ENCODE measurements around the gene CER1.
"Not testable (repeated sequence)": the region's sequence is repeated elsewhere in the genome, so short reads cannot be mapped to it uniquely, and the experiment has no call there.

Gene CER1

DNA sequence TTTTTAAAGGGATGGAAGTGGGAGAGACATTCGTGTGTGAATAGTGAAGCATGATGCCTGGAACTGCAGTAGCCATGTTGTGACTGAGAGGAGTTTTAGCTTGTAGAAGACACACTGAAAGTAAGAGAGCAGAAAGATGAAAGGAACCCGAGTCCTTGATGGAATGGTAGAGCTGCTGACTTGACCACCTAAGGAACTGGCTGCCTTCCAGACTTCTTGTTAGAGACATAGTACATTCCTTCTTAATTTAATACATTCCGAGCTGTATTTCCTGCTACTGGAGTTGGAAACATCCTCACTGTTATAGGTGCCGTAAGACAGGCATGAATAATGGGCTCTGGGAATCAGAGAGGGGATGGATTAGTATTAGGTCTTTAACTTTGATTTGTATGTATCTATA is 7.4 kb downstream of the CER1 start:
- no peak for DNase-seq (ENCODE audit: low spot score)

GRCh38 chr9:14713187-14713767 is 9.3 kb downstream of the CER1 start:
- DNase-seq (ENCODE audit: low spot score) = no peak

DNA sequence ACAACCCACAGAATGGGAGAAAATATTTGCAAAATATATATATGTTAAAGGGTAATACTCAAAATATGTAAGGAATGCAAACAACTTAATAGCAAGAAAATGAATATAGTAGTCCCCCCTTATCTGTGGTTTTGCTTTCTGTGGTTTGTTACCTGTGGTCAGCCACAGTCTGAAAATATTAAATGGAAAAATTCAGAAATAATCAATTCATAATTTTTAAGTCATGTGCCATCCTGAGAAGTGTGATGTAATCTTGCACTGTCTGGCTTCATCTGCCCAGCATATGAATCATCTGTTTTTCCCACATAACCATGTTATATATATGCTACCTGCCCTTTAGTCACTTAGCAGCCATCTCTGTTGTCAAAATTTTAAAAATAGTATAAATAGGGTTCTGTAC is 11.7 kb downstream of the CER1 start:
- DNase-seq (ENCODE audit: low spot score) = no peak

DNA sequence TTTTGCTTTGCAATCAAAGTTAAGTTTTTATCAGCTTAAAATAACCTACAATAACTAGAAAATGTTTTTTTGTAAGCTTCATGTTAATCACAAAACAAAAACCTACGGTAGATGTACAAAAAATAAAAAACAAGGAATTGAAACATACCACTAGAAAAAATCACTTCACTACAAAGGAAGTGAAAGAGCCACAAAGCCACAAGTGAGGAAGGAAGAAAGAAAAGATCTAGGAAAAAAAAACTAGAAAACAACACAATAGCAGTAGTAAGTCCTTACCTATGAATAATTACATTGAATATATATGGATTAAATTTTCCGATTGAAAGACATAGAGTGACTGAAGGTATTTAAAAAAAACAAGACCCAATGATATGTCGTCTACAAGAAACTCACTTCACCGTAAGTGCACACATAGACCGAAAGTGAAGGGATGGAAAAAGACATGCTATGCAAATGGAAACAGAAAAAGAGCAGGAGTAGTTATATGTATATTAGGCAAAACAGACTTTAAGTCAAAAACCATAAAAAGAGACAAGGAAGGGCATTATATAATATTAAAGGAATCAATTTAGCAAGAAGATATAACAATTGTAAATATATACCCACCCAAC is 15.9 kb downstream of the CER1 start:
- no peak for DNase-seq (ENCODE audit: low spot score)

- DNase-seq (ENCODE audit: low spot score) = no peak
Observed at GRCh38 chr9:14705079-14705478, 17.5 kb downstream of the CER1 start.

DNA sequence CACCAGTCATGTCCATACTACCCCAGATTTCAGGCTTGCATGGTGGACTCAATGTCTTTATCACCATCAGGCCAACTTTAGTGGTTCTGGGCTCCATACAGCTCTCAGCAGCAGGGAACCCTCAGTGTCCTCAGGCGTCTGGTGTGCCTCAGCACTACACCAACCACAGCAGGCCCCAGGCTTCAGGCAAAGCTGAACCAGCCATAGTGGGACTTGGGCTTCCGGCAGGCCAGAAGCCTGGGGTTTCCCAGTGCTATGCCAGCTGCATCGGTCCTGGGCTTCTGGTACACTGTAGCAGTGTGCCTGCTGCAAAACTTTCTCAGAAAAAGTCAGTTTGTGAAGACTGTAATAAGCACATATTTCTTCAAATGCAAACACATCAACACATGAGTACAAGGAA is 18.3 kb downstream of the CER1 start:
- no peak for DNase-seq (ENCODE audit: low spot score)

DNA sequence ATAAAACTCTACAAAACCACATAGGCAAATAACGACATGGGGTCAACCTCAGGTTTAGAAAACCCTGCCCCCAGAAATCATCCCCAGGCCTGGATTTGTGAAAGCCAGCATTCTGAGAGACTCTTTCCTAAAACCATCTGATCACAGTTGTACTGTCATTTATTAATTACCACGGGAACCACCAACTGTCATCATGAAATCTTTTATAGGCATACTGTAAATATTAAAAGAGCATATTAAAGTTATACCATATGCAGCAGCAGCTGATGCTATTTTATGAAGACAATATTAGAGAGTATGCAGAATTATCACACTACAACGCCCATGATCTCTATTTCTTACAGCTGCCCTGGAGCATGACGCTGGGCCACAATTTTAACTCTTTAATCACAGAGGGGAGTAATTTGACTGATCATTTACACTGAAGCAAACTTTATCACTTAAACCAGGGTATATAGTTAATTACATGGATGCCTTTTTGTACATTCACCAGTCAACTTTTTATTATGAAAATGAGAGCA is 20.3 kb downstream of the CER1 start:
- no peak for DNase-seq (ENCODE audit: low spot score)

DNA sequence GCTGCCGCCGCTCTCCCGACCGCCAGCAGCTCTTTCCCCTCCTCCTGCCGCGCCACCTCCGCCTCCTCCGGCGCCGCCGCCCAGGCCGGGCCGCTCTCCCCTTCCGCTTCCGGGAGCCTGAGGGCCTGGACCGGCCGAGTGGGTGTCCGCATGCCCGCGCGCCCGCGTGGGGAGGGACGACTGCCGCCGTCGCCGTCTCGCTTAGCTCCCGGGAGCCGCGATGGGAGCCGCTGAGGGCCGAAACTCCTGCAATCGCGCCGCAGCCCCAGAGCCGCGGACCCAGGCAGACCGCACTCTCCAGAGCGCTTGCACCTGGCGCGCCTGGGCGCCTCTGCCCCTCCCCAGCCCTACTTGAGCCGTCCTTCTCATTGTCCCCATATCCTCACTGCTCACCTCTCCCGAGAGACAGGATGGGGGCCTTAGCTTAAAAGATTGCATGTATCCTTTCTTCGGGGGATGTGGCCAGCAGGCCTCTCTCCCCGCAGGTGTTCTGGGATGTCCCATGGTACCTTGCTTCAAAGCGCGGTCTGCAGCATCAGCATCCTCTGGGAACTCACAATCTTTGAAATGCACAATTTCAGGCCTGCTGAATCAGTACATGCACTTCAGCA is 29.2 kb downstream of the CER1 start, which contains the start of gene ZDHHC21:
Gene ZDHHC21, minus strand, starts transcription at position 182 of the 611 bp plus-strand sequence. CDS start 19,092 bp downstream, outside the sequence.
- peak; percentile 71 for DNase-seq (ENCODE audit: low spot score)

GRCh38 chr9:14692470-14693250 is 29.9 kb downstream of the CER1 start:
- no peak for DNase-seq (ENCODE audit: low spot score)

DNA sequence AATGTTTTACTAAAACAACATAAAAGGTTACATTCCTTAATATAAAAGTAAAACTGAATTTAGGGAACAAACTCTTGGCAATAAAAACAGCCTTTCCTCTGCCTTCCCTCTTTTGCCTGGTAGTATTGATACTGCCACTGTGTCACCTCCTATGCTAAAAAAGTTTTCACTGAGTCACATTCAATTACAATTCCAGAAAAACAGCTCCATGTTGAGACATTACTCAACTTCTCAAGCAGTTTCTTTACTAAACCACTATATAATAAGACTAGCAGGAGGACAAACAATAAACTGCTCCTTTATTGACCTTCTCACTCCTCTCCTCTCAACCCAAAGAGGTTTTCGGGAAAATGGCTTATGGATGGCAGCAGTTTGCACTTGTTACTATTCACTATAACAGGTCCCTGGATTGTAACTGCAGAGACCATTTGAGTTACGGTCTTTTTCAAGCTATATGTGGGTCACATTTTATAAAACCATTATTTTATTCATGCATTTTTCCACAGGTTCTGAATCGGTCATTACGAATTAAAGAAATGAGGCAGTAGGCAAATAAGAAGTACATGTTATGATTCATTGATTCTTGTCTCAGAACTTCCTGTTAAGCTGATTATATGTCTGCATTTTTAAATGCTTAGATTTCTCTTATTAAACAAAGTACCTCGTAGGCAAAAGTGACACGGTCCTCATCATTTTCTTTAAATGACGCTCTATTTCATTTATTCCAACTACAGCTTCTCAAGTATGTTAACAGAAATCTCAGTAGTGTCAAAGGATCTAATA is 31.4 kb downstream of the CER1 start:
- DNase-seq (ENCODE audit: low spot score) = no peak

DNA sequence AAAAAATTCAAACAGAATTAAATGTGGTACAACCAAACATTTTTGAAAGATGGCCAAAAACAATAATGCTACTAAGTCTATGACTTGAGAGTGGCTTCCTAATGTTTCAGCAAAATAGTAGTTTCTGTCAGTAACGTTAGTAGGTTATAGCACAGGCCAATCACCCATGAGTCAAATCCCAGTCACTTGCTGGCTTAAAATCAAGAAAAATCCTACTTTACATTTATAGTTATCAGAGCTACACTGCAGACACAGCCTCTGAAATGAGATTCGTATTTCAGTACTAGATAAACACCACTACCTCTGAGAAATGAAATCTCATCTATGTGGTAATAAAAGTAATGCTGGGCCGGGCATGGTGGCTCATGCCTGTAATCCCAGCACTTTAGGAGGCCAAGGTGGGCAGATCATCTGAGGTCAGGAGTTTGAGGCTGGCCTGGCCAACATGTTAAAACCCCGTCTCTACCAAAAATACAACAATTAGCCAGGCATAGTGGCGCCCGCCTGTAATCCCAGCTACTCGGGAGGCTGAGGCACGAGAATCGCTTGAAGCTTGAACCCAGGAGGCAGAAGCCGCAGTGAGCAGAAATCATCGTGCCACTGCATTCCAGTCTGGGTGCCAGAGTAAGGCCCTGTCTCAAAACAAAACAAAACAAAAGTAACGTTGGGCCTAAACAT is 35.4 kb downstream of the CER1 start:
- DNase-seq (ENCODE audit: low spot score) = no peak

DNA sequence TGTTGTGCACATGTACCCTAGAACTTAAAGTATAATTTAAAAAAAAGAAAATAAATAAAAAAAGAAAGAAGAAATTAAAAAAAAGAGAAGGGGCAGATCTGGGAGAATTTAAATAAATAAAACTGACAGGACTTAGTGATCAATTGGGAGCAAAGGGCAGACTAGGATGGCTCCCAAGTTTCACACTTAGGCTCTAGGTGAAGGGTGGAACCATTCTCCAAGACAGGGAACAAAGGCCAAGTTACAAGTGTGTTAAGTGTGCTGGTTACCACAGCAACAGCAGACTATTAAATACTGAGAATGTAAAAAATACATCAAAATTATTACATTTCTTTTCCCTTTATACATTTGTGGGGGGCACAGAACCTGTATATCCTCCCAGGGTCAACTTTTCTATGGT is 36.4 kb downstream of the CER1 start:
- DNase-seq (ENCODE audit: low spot score) = no peak

DNA sequence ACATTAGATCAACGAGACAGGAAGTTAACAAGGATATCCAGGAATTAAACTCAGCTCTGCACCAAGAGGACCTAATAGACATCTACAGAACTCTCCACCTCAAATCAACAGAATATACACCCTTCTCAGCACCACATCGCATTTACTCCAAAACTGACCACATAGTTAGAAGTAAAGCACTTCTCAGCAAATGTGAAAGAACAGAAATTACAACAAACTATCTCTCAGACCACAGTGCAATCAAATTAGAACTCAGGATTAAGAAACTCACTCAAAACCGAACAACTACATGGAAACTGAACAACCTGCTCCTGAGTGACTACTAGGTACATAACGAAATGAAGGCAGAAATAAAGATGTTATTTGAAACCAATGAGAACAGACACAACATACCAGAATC is 39.9 kb downstream of the CER1 start:
- not testable (repeated sequence) for DNase-seq (ENCODE audit: low spot score)

DNA sequence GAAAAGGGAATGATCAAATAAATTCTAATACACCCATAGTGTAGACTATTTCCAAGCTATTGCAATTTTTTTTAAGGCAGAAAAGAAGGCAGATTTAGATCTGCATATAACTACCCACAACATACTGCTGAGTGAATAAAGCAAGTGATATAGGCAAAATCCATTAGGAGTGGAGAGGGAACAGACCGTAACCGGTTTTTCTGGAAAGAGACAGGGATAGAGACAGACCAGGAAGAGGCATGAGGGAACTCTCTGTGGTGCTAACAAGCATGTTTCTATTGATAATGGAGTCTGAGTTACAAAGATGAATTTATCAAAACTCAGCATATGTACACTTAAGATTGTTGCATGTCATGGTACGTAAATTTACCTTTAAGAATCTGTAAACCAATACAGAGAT is 43.8 kb downstream of the CER1 start:
- no peak for DNase-seq (ENCODE audit: low spot score)

DNA sequence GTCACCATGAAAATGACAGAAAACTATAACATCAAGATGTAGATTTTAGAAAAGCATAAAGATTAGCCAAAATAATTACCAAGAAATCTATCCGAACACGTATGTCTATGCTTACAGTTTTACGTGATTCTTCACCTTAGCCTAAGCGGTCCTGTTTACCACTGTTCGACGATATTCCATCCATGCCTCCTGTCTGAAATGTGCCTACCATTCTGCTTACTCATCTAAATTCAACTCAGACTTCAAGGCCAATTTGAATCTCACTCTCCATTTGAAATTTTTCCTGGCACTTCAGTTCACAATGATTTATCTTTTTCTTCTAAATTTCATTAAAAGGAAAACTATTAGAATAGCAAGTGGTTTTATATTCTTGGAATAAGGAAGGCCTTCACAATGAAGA is 44.7 kb downstream of the CER1 start:
- no peak for DNase-seq (ENCODE audit: low spot score)

GRCh38 chr9:14677396-14677795 is 45.1 kb downstream of the CER1 start:
- no peak for DNase-seq (ENCODE audit: low spot score)

- no peak for DNase-seq (ENCODE audit: low spot score)
Observed at GRCh38 chr9:14674630-14675029, 47.9 kb downstream of the CER1 start.

DNA sequence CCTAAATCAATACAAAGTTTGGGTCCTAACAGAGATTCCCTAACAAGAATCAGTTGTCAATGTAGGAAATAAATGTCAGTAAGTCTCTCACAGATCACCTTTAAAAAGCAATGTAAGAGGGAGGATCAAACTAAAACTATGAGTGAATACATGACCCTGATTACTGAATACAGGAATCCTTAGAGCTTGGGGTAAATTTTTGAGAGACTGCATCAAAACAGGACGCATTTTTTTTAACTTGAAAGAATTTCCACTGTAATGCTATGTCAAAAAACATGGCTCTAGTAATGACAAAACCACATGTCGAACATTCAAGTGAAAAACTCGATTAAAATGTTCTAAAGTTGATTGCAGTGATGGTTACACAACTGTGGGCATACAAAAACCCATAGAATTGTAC is 51.2 kb downstream of the CER1 start:
- no peak for DNase-seq (ENCODE audit: low spot score)

- DNase-seq (ENCODE audit: low spot score) = no peak
Observed at GRCh38 chr9:14670718-14671117, 51.8 kb downstream of the CER1 start.
